ENCODE measurements around the gene CNEP1R1. TPM values are rescaled to one million over a fixed set of nuclear protein-coding genes. Genes with fewer than 3 reads are reported as not detected.

CNEP1R1 gene
- total and polyA plus RNA-seq, 2 experiments from 2014 or later, result 14.4 to 24.3 TPM

DNA sequence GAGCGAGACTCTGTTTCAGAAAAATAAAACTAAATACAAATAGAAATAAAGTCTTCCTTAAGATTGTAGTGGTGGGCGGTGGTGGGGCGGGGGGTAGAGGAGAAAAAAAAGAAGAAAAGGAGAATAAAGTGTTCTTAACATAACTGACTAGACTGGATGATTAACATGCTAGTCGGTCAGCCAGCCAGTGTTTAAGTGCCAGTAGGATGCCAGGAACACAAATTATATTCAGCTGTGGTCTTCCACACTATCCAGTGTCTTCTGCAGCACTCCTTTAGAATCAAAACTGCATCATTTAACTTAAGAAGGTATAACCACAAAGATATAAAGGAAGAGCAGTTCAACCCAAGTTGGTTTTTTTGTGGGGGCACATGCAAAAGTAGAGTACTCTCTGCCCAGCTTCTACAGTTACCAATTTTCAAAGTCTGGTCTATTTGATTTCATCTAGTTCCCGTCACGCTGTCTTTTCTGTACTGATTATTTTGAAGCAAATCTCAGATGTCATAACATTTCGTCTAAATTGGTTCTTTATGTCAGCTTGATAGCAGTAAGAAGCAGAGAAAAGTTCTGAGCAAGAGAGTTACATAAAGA, 56.5 kb downstream of the CNEP1R1 start:
- Histone ChIP-seq H3K4me3 (no peak overlapping the region), H3K36me3 (peaks cover 30% of the 10 kb centered on the region), H3K9me3 (ENCODE audit: low read depth) (no peaks in the 10 kb centered on the region), H3K27me3 (no peaks in the 10 kb centered on the region), H3K27ac (no peak overlapping the region), H3K4me1 (ENCODE audit: low read depth) (no peaks in the 10 kb centered on the region)
- TF ChIP-seq, protein P1, sequence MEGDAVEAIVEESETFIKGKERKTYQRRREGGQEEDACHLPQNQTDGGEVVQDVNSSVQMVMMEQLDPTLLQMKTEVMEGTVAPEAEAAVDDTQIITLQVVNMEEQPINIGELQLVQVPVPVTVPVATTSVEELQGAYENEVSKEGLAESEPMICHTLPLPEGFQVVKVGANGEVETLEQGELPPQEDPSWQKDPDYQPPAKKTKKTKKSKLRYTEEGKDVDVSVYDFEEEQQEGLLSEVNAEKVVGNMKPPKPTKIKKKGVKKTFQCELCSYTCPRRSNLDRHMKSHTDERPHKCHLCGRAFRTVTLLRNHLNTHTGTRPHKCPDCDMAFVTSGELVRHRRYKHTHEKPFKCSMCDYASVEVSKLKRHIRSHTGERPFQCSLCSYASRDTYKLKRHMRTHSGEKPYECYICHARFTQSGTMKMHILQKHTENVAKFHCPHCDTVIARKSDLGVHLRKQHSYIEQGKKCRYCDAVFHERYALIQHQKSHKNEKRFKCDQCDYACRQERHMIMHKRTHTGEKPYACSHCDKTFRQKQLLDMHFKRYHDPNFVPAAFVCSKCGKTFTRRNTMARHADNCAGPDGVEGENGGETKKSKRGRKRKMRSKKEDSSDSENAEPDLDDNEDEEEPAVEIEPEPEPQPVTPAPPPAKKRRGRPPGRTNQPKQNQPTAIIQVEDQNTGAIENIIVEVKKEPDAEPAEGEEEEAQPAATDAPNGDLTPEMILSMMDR (IDR thresholded peaks at IDR 0.05; ENCODE audit: low read depth, low read length), result no peak
- DNase-seq (ENCODE audit: low read depth in 1 of 2, low spot score in 1 of 2), result no peak

DNA sequence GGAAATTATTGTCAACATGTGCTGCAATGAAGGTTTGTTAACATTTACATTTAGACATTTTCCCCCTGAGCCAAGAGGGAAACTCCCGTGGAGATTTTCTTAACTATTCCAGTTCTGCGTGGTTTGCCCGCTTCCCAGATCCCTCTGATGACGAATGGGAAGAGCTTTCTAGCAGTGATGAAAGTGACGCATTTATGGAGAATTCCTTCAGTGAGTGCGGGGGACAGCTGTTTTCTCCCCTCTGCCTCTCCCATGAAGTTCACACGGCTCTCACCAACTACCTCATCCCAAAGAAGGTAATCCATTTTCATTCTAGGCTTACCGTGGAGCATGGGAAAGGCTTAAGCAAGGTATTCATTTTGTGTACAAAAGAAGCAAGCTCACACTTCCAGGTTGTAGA, 59.0 kb downstream of the CNEP1R1 start:
- Histone ChIP-seq H3K27me3 (no peaks in the 10 kb centered on the region), H3K4me1 (ENCODE audit: low read depth) (no peaks in the 10 kb centered on the region), H3K27ac (no peak overlapping the region), H3K9me3 (ENCODE audit: low read depth) (no peaks in the 10 kb centered on the region), H3K4me3 (no peak overlapping the region), H3K36me3 (peaks cover 36% of the 10 kb centered on the region)
- TF ChIP-seq, protein P1 (IDR thresholded peaks at IDR 0.05; ENCODE audit: low read depth, low read length), result no peak
- no peak for DNase-seq (ENCODE audit: low read depth in 1 of 2, low spot score in 1 of 2)

DNA sequence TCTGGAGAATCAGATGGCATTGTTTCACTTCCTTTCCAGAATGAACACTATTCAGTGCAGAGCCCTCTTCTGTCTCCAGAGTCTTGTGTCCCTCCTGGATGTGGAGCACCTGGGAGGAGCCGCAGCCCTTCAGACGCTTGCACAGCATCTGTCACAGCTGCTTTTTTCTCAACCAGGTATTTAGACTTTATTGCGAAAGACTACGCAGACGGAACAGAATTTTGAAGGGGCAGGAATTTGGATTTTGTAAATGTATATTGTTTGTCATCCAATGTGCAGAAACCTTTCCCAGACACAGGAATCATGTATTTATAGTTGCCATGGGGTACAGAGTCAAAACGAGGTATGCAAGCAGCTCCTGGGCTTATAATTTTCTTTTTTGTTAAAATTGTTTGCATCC, 61.2 kb downstream of the CNEP1R1 start:
- no peaks in the 10 kb centered on the region for H3K4me1 ChIP-seq (ENCODE audit: low read depth)
- H3K27me3 ChIP-seq, result no peaks in the 10 kb centered on the region
- peaks cover 38% of the 10 kb centered on the region for H3K36me3 ChIP-seq
- H3K4me3 ChIP-seq, result no peak overlapping the region
- TF ChIP-seq, protein P1 (IDR thresholded peaks at IDR 0.05; ENCODE audit: low read depth, low read length), result no peak
- no peak for DNase-seq (ENCODE audit: low read depth in 1 of 2, low spot score in 1 of 2)
- no peak overlapping the region for H3K27ac ChIP-seq
- no peaks in the 10 kb centered on the region for H3K9me3 ChIP-seq (ENCODE audit: low read depth)

Other genes starting within 250 kb of the CNEP1R1 start
- 14.5 and 22.2 TPM in 2 replicates for gene ZNF423, start 169.1 kb upstream of the CNEP1R1 start, total RNA-seq
- 12.3 and 15.9 TPM in 2 replicates for gene ZNF423, start 169.1 kb upstream of the CNEP1R1 start, polyA plus RNA-seq
- gene HEATR3, start 40.7 kb downstream of the CNEP1R1 start, total RNA-seq, result 23.9 and 24.9 TPM in 2 replicates
- gene HEATR3, start 40.7 kb downstream of the CNEP1R1 start, polyA plus RNA-seq, result 7.7 and 10.7 TPM in 2 replicates
- gene TENT4B, start 128.1 kb downstream of the CNEP1R1 start, total RNA-seq, result 10.6 and 15.0 TPM in 2 replicates
- gene TENT4B, start 128.1 kb downstream of the CNEP1R1 start, polyA plus RNA-seq, result 6.2 and 8.7 TPM in 2 replicates
- 18.2 and 28.8 TPM in 2 replicates for gene ADCY7, start 241.3 kb downstream of the CNEP1R1 start, total RNA-seq
- 9.3 and 13.6 TPM in 2 replicates for gene ADCY7, start 241.3 kb downstream of the CNEP1R1 start, polyA plus RNA-seq

Measured in cardiac muscle cell (in vitro differentiated cells and primary cell).